GM21390 (cell line): ENCODE measurements around the gene PDE4DIP.
"Not testable (repeated sequence)": the region's sequence is repeated elsewhere in the genome, so short reads cannot be mapped to it uniquely, and the experiment has no call there.

Experiments
- ATAC-seq: cut with Tn5 transposase; IDR thresholded peaks from one replicate; pipeline ENCODE4 v1.9.1; 2021; ENCODE audit not compliant: unreplicated experiment

Gene PDE4DIP

DNA sequence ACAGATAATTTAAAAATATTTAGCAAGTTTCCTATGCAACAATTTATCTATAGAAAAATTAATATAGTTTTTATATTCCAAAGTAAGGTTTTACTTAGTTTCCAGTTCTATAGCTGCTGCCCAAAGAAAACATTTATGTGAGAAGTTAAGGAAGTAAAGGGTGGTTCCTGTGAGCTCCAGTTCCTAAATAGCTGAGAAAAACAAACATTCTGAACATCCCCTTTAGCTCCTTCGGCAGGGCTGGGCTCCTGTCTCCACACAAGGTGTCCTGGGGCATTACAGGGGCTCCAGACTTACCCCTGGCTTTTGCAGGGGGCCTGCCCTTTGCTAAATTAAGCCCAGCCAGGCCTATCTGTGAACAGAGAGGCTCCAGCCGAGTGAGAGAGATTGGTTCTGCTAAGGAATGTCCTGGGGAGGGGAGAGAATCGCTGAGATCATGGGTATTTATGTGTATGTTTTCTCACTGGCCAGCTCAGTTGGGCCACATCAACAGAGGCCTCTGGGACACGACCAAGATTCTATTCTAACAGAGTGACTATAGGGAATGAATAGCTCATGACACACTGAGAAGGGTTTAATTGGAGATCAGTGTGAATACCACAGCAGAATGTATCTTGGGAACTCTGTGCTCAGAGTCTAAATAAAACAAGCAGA, 72.6 kb downstream of the PDE4DIP start:
- ATAC-seq = not testable (repeated sequence)

DNA sequence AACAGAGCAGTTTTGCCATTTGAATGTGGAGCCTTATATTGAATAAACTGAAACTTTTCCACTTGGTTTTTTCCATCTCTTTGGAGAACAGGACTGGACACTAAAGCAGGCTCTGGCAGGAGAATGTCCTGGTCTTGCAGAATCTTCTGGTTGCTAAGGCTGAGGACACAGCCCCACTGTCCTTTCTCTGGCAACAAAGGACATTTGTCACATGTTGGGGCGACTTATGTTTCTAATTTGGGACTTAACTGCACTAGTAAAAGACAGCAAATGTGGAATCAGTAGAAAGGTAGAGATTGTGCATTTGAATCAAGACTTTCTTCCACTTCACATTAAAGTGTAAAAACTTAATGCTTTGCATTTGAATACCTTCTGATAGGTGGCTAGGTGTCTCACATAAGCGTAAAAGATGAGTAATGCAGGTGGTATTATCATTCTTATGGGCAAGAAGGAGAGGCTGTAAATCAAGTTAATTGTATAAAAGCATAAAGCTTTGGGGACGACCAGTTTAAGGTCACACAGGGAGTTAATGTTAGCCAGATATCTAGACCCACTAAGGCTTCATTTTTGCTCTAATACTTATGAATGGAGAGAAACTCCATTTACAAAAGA, 74.7 kb downstream of the PDE4DIP start:
- not testable (repeated sequence) for ATAC-seq

DNA sequence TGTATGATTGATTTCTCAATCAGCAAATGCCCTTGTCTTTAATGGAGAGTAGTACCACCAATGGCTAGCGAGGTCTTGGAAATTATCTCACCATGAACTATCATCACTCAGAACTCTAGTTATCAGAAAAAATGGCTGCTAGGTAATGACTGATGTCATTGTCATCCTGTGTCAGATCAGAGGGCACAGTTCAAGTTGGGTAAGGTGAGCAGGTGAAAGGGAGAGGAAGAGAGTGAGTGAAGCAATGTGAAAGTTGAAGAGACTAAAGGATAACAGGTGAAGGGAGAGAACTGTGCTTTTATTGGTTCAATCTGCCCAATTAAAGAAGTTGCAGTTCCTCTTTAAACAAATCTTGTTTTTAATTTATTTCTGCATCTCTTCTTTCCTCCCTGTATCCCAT, 76.8 kb downstream of the PDE4DIP start:
- ATAC-seq = not testable (repeated sequence)

- ATAC-seq = not testable (repeated sequence)
Observed at GRCh38 chr1:148923798-148924197, 79.6 kb downstream of the PDE4DIP start.

- ATAC-seq = not testable (repeated sequence)
Observed at GRCh38 chr1:148927645-148928044, 83.4 kb downstream of the PDE4DIP start.

- not testable (repeated sequence) for ATAC-seq
Observed at GRCh38 chr1:148929253-148929652, 85.0 kb downstream of the PDE4DIP start.

DNA sequence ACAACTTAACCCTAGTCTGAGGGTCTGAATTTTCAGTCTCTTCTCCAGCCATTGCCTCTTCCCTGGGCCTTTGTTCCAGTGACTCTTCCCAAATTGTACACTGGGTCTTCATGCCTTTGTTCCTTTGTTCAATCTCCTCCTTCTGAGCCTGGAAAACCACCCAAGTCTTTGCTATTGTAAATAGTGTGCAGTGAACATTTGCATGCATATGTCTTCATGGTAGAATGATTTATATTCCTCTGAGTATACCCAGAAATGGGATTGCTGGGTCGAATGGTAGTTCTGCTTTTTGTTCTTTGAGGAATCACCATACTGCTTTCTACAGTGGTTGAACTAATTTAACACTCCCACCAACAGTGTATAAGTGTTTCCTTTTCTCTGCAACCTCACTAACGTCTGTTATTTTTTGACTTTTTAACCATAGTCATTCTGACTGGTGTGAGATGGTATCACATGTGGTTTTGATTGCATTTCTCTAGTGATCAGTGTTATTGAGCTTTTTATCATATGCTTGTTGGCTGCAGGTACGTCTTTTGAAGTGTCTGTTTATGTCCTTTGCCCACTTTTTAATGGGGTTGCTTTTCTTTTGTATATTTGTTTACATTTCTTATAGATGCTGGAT, 91.3 kb downstream of the PDE4DIP start:
- ATAC-seq = not testable (repeated sequence)

GRCh38 chr1:148942906-148943305, 98.7 kb downstream of the PDE4DIP start:
- ATAC-seq = not testable (repeated sequence)

DNA sequence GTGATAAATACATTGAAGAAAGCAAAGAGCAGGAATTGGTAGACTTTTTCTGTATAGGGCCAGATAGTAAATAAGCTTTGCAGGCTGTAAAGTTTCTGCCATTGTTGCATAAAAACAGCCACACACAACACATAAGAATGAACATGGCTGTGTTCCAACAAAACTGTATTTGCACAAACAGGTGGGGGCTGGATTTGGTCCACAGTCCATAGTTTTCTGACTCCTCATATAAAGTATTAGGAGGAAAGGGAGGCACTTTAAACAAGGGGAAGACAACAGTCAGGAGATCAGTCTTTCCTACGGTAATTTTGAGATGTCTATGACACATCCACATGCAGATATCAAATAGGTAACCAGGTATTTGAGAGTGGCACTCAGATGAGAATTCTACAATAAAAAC, 100.9 kb downstream of the PDE4DIP start:
- not testable (repeated sequence) for ATAC-seq

- not testable (repeated sequence) for ATAC-seq
Observed at GRCh38 chr1:148948768-148949167, 104.5 kb downstream of the PDE4DIP start.

- ATAC-seq = peak; percentile 63
Observed at GRCh38 chr1:148951336-148952227, 107.4 kb downstream of the PDE4DIP start.

GRCh38 chr1:148952253-148952937, 108.2 kb downstream of the PDE4DIP start:
- peak; percentile 77 for ATAC-seq

- not testable (repeated sequence) for ATAC-seq
Observed at GRCh38 chr1:148952938-148953616, 108.8 kb downstream of the PDE4DIP start.

DNA sequence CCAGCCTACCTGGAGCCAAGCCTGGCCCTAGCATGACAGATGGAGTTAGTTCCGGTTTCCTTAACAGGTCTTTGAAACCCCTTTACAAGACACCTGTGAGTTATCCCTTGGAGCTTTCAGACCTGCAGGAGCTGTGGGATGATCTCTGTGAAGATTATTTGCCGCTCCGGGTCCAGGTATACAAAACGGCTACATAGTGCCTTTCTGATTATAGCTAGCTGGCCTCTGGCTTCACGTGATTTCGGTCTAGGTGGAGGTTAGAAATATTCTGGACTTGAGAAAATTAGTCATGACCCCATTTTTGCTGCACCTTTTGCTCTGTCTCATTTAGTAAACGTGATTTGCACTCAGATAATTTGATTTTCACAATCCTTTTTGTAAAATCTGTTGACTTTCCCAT, 109.5 kb downstream of the PDE4DIP start:
- ATAC-seq = not testable (repeated sequence)

DNA sequence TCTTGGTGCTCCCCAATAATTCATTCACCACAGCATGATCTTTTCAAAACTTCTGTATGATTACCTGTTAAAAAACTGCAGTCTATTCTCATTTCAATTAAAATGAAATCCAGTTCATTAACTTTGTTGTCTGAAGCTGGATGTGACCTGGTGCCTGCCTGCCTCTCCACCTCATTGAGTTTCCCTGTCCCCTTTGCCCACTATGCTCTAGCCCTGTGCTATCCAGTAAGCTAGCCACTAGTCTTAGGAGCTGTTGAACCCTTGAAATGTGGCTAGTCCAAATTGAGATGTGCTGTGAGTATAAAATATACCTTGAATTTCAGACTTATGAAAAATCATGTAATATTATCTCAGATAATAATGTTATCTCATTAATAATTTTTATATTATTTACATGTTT, 114.1 kb downstream of the PDE4DIP start:
- not testable (repeated sequence) for ATAC-seq

DNA sequence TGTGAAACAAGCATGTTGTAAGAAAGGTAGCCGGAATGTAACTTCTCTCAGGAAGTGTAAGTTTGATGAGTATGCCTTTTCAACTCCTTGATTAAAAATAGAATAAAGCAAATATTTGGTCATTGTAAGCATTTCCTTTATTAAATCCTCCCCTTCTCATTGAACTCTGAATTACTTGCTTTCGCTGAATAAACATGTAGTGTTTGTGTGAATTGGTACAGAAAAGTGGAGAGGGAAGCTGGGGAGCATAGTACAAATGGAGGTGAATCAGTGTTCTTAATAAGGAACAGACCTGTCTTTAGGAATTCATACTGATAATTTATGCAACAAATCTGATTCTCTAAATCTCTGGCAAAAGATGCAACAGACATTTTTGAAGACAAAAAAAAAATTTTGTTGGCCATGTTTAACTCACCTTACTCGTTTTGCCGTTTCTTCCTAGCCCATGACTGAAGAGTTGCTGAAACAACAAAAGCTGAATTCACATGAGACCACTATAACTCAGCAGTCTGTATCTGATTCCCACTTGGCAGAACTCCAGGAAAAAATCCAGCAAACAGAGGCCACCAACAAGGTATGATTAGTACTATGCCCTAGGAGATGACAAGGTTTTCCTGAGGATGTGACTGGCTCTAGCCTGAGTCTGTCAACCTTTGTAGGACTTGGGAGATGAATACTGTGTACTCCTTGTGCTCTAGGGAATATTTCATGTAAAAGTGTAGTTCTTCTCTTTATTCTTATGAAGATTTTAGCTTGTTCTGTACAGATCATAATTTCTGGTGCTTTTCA, 116.2 kb downstream of the PDE4DIP start:
- ATAC-seq = not testable (repeated sequence)

DNA sequence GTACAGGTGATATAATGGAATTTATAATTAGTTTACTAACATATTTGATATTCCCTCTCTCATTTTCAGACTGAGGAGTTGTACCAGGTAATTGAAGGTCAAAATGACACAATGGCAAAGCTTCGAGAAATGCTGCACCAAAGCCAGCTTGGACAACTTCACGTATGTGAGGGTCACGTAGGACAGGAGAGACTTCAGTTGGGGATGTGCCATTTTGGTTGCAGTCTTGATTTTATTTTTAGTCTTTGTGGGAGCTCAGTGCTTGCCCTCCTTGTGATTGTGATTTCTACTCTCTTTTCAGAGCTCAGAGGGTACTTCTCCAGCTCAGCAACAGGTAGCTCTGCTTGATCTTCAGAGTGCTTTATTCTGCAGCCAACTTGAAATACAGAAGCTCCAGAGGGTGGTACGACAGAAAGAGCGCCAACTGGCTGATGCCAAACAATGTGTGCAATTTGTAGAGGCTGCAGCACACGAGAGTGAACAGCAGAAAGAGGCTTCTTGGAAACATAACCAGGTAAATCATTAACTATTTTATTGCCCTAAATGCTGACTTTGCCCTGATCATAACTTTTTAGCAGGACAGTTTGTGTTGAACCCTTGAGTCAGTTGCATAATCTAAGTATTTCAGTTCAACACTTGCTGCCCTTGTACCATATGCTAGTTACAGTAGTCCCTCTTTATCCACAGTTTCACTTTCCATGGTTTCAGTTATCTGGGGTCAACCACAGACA, 118.1 kb downstream of the PDE4DIP start:
- ATAC-seq = not testable (repeated sequence)

- ATAC-seq = not testable (repeated sequence)
Observed at GRCh38 chr1:148966084-148966483, 121.9 kb downstream of the PDE4DIP start.
